A673 (cell line): Measurements from ENCODE around the gene PAQR8. TPM values are rescaled to one million over a fixed set of nuclear protein-coding genes. Genes with fewer than 3 reads are reported as not detected.

Experiments used
- BruUV-seq: library from RNA; stranded (reverse); fragments of 400-500 nt; replicated peaks from 2 replicates; lab custom pipeline; 2021; lab: Mats Ljungman, UMichigan
- CTCF ChIA-PET: fragments of 300-600 bp; sonication (Branson Sonifier 250); formaldehyde crosslinking; loops from one replicate; lab custom pipeline; 2022; ENCODE audit warnings: antibody characterized with exemption; lab: Charles Lee
- POLR2A ChIA-PET: fragments of 300-600 bp; sonication (Branson Sonifier 250); formaldehyde crosslinking; loops from one replicate; lab custom pipeline; 2022; ENCODE audit warnings: antibody characterized with exemption; ENCODE audit not compliant: low non-redundant PET; lab: Charles Lee
- DNase-seq: peaks from one replicate; pipeline ENCODE4 v3.0.0-alpha.2; 2015; ENCODE audit warnings: low spot score
- H3K27ac ChIP-seq: fragments of 200-600 bp; sonication (generic); 2 replicates; pipeline ENCODE4 v1.5.1; 2016; ENCODE audit warnings: mixed run types, low read depth, mild to moderate bottlenecking, mixed read lengths, antibody characterized with exemption, low read length; ENCODE audit not compliant: poor library complexity, severe bottlenecking
- H3K27me3 ChIP-seq: fragments of 200-600 bp; sonication (generic); replicated peaks from 2 replicates; pipeline ENCODE4 v1.6.1; 2017; ENCODE audit warnings: mixed run types, low read depth, mild to moderate bottlenecking, mixed read lengths, antibody characterized with exemption, low read length; ENCODE audit not compliant: insufficient read depth, poor library complexity
- H3K36me3 ChIP-seq: fragments of 200-600 bp; sonication (generic); 2 replicates; pipeline ENCODE4 v1.6.1; 2016; ENCODE audit warnings: mixed run types, mild to moderate bottlenecking, mixed read lengths, antibody characterized with exemption, low read length; ENCODE audit not compliant: insufficient read depth, poor library complexity, severe bottlenecking
- H3K4me1 ChIP-seq: fragments of 200-600 bp; sonication (generic); 2 replicates; pipeline ENCODE4 v1.6.1; 2017; ENCODE audit warnings: mixed run types, mild to moderate bottlenecking, mixed read lengths, antibody characterized with exemption, low read length; ENCODE audit not compliant: insufficient read depth, poor library complexity, severe bottlenecking
- H3K4me3 ChIP-seq: fragments of 200-600 bp; sonication (generic); 2 replicates; pipeline ENCODE4 v1.5.1; 2016; ENCODE audit warnings: low read depth, mixed run types, mild to moderate bottlenecking, mixed read lengths, low read length; ENCODE audit not compliant: poor library complexity, severe bottlenecking
- H3K9me3 ChIP-seq: fragments of 200-600 bp; sonication (generic); 2 replicates; pipeline ENCODE4 v1.6.1; 2016; ENCODE audit warnings: mixed run types, low read depth, mild to moderate bottlenecking, mixed read lengths, antibody characterized with exemption, low read length; ENCODE audit not compliant: poor library complexity, severe bottlenecking
- CTCF ChIP-seq: fragments of 300-800, 200-600 bp; sonication (generic); conservative IDR thresholded peaks from 2 replicates; pipeline ENCODE4 v1.5.1; 2017; ENCODE audit warnings: low read depth, mild to moderate bottlenecking, antibody characterized with exemption, low read length, moderate library complexity, mixed read lengths
- EZH2 ChIP-seq: fragments of 200-600 bp; sonication (generic); IDR thresholded peaks from 2 replicates; pipeline ENCODE4 v1.6.1; 2017; ENCODE audit warnings: borderline replicate concordance, low read depth, mild to moderate bottlenecking, mixed read lengths, antibody characterized with exemption, low read length; ENCODE audit not compliant: poor library complexity, severe bottlenecking
- intact Hi-C: fragments of 100-400 bp; cut with micrococcal nuclease; formaldehyde crosslinking; loops from one replicate; pipeline ENCODE4 v1.10.0; 2022; ENCODE audit not compliant: unreplicated experiment
- total RNA-seq: library from RNA; stranded (reverse); gene quantifications from 2 replicates; pipeline ENCODE4 v1.2.3, GENCODE V29; 2021

Gene PAQR8
- total RNA-seq, 1 experiment from 2014 or later, result 1.5 TPM

DNA sequence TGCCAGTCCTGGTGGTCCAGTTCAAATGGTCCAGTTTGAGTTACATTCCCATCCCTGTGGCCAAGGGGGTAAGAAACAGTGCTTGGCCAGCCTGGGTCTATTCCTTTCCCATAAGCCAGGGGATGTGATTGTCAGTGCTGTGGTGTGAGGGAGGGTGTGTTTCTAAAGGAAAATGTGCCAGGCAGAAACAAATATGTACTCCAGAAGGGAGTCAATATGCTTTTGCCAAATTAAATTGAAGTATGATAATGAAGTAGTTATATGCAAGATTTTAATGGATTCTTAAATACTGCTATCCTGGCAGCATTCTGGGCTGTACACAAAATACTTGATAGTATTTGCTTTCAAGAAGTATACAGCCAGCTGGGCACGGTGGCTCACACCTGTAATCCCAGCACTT is 16.6 kb upstream of the PAQR8 start:
- ChIA-PET POLR2A (no interaction called here), CTCF (no interaction called here)
- Histone ChIP-seq H3K9me3 (no peaks in the 10 kb centered on the region), H3K4me3 (no peak overlapping the region), H3K36me3 (no peaks in the 10 kb centered on the region), H3K4me1 (no peaks in the 10 kb centered on the region), H3K27me3 (no peaks in the 10 kb centered on the region), H3K27ac (no peak overlapping the region)
- BruUV-seq, result no TSS peak
- TF ChIP-seq CTCF (no peak), EZH2 (no peak)
- no peak for DNase-seq
- intact Hi-C loops, result no loop called here

GRCh38 chr6:52346503-52346902 is 15.4 kb upstream of the PAQR8 start:
- Histone ChIP-seq H3K36me3 (no peaks in the 10 kb centered on the region), H3K9me3 (no peaks in the 10 kb centered on the region), H3K4me1 (no peaks in the 10 kb centered on the region), H3K27me3 (no peaks in the 10 kb centered on the region), H3K27ac (no peak overlapping the region), H3K4me3 (no peak overlapping the region)
- no peak for DNase-seq
- BruUV-seq, result no TSS peak
- intact Hi-C loops, result no loop called here
- no peak for TF ChIP-seq CTCF
- ChIA-PET CTCF (no interaction called here), POLR2A (no interaction called here)

DNA sequence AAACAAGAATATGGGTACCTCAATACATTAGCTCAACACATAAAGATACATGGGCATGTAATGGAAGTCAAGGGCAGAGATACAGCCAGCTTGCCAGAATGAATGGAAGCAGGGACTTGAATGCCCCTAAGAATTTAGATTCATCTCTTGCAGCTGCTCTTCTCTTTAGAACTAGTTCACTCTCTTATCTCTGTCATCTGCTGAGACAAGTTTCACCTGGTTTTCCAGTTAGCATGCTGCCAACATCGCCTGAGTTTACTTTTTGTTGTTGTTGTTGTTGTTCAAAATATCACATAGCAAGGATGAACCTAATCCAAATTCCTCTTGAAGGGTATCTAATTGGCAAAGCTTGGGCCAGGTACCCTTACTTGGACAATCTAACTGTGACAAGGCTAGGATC is 14.1 kb upstream of the PAQR8 start:
- no peaks in the 10 kb centered on the region for H3K36me3 ChIP-seq
- no peaks in the 10 kb centered on the region for H3K9me3 ChIP-seq
- no TSS peak for BruUV-seq
- no peak overlapping the region for H3K4me3 ChIP-seq
- H3K4me1 ChIP-seq, result peaks cover 2% of the 10 kb centered on the region
- no peak for DNase-seq
- no peaks in the 10 kb centered on the region for H3K27me3 ChIP-seq
- TF ChIP-seq EZH2 (no peak), CTCF (no peak)
- ChIA-PET CTCF (no interaction called here), POLR2A (no interaction called here)
- intact Hi-C loops, result no loop called here
- H3K27ac ChIP-seq, result no peak overlapping the region
